Measurements from ENCODE around the gene RPL18.

RPL18 gene

GRCh38 chr19:48614436-48615230 is 4.3 kb downstream of the RPL18 start, which contains the start of gene FAM83E:
TSS of gene FAM83E (minus strand) at chr19:48615076. CDS start at chr19:48613372, 1,704 bp downstream.
- no peak for DNase-seq (ENCODE audit: low read depth in 2 of 2, low spot score in 1 of 2)

- DNase-seq (ENCODE audit: low read depth in 2 of 2, low spot score in 1 of 2) = no peak
Measured at GRCh38 chr19:48613852-48614435, 5.0 kb downstream of the RPL18 start.

- DNase-seq (ENCODE audit: low read depth in 2 of 2, low spot score in 1 of 2) = no peak
Measured at GRCh38 chr19:48613024-48613851, 5.7 kb downstream of the RPL18 start.

- DNase-seq (ENCODE audit: low read depth in 2 of 2, low spot score in 1 of 2) = no peak
Measured at GRCh38 chr19:48611872-48612271, 7.1 kb downstream of the RPL18 start.

- DNase-seq (ENCODE audit: low read depth in 2 of 2, low spot score in 1 of 2) = no peak
Measured at GRCh38 chr19:48609571-48610108, 9.3 kb downstream of the RPL18 start.

- peak in 1 of 2 donors; percentile 18 for DNase-seq (ENCODE audit: low read depth in 2 of 2, low spot score in 1 of 2)
Measured at GRCh38 chr19:48608798-48609263, 10.1 kb downstream of the RPL18 start.

GRCh38 chr19:48607359-48607755 is 11.6 kb downstream of the RPL18 start:
- DNase-seq (ENCODE audit: low read depth in 2 of 2, low spot score in 1 of 2) = no peak

- no peak for DNase-seq (ENCODE audit: low read depth in 2 of 2, low spot score in 1 of 2)
Measured at GRCh38 chr19:48606463-48607358, 12.3 kb downstream of the RPL18 start, which contains the start of gene SPACA4. TSS of gene SPACA4 (plus strand) at chr19:48606742. CDS start at chr19:48606979, 237 bp downstream.

- no peak for DNase-seq (ENCODE audit: low read depth in 2 of 2, low spot score in 1 of 2)
Measured at GRCh38 chr19:48603850-48604249, 15.1 kb downstream of the RPL18 start.

GRCh38 chr19:48603449-48603848 is 15.5 kb downstream of the RPL18 start:
- no peak for DNase-seq (ENCODE audit: low read depth in 2 of 2, low spot score in 1 of 2)

- DNase-seq (ENCODE audit: low read depth in 2 of 2, low spot score in 1 of 2) = no peak
Measured at GRCh38 chr19:48603001-48603400, 16.0 kb downstream of the RPL18 start.

- DNase-seq (ENCODE audit: low read depth in 2 of 2, low spot score in 1 of 2) = no peak
Measured at GRCh38 chr19:48600679-48601417, 18.1 kb downstream of the RPL18 start.

- DNase-seq (ENCODE audit: low read depth in 2 of 2, low spot score in 1 of 2) = no peak
Measured at GRCh38 chr19:48598996-48599700, 19.8 kb downstream of the RPL18 start.

- DNase-seq (ENCODE audit: low read depth in 2 of 2, low spot score in 1 of 2) = no peak
Measured at GRCh38 chr19:48596679-48597465, 22.1 kb downstream of the RPL18 start.

- DNase-seq (ENCODE audit: low read depth in 2 of 2, low spot score in 1 of 2) = no peak
Measured at GRCh38 chr19:48596237-48596636, 22.7 kb downstream of the RPL18 start.

GRCh38 chr19:48595833-48596232 is 23.1 kb downstream of the RPL18 start:
- no peak for DNase-seq (ENCODE audit: low read depth in 2 of 2, low spot score in 1 of 2)

GRCh38 chr19:48595171-48595570 is 23.8 kb downstream of the RPL18 start:
- no peak for DNase-seq (ENCODE audit: low read depth in 2 of 2, low spot score in 1 of 2)

GRCh38 chr19:48591021-48591420 is 28.0 kb downstream of the RPL18 start:
- DNase-seq (ENCODE audit: low read depth in 2 of 2, low spot score in 1 of 2) = no peak

Data from stimulated activated CD8-positive, alpha-beta memory T cell treated with anti-CD3 and anti-CD28 coated beads, Interleukin-4, amount 100 ng/mL, for 1 hour (primary cell).